Osteocyte (in vitro differentiated cells): ENCODE results near the gene KAZN. TPM values are rescaled to one million over a fixed set of nuclear protein-coding genes. Genes with fewer than 3 reads are reported as not detected.
"Not testable (repeated sequence)": the region's sequence is repeated elsewhere in the genome, so short reads cannot be mapped to it uniquely, and the experiment has no call there.

Experiments
- DNase-seq: peaks from one replicate; pipeline ENCODE4 v3.0.0; 2021; ENCODE audit warnings: mixed read lengths; ENCODE audit not compliant: unreplicated experiment; ENCODE audit errors: extremely low spot score
- H3K27ac Mint-ChIP-seq: one replicate; pipeline ENCODE4 v1.8.0; 2021; ENCODE audit warnings: mild to moderate bottlenecking, mixed read lengths; ENCODE audit not compliant: unreplicated experiment
- H3K27me3 Mint-ChIP-seq: one replicate; pipeline ENCODE4 v1.8.0; 2021; ENCODE audit warnings: mixed read lengths; ENCODE audit not compliant: unreplicated experiment
- H3K36me3 Mint-ChIP-seq: one replicate; pipeline ENCODE4 v1.8.0; 2021; ENCODE audit warnings: mixed read lengths; ENCODE audit not compliant: unreplicated experiment
- H3K4me1 Mint-ChIP-seq: one replicate; pipeline ENCODE4 v1.8.0; 2021; ENCODE audit warnings: mixed read lengths; ENCODE audit not compliant: unreplicated experiment
- H3K4me3 Mint-ChIP-seq: one replicate; pipeline ENCODE4 v1.8.0; 2021; ENCODE audit warnings: mild to moderate bottlenecking, moderate library complexity, mixed read lengths; ENCODE audit not compliant: unreplicated experiment
- H3K9me3 Mint-ChIP-seq: one replicate; pipeline ENCODE4 v1.8.0; 2021; ENCODE audit warnings: mixed read lengths; ENCODE audit not compliant: unreplicated experiment
- total RNA-seq: library from RNA; stranded (reverse); gene quantifications from 2 replicates; pipeline ENCODE4 v1.2.1, GENCODE V29; 2021
- TF ChIP-seq, protein P1 (sequence below): fragments of 200-600 bp; sonication (generic); IDR thresholded peaks from 2 replicates; pipeline ENCODE4 v1.5.0; 2021; ENCODE audit warnings: antibody characterized with exemption, mild to moderate bottlenecking, moderate library complexity

KAZN gene
- total RNA-seq, 1 donor from 2014 or later: 47.1 TPM

DNA sequence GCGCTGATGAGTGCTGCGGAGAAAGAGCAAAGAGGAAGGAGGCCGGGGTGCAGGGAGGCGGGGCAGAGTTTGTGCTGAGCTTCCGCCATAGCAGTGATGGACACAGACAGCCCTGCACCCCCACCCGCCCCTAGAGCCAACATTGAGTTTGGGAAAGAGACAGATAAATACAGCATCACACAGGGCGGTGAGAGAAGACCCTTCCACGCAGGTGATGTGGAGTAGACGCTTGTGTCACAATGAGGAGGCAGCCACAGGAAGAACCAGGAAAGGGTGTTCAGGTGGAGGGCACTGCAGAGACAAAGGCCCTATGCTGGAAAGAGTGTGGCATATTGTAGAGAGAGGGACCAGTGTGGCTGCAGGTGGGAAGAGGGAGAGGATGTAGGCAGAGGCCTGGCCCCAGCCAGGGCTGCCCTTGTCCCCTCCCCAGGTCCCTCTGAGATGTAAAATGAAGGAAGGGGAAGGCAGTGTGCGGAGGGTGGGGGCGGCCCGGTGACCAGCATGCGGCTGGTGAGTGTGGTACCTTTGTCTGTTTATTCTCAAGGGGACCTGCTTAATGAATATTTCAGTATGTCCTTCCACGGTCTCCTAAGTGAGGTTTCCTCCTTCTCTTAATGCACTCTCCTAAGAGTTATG lies 360.7 kb downstream of the KAZN start:
- H3K27ac Mint-ChIP-seq: no peak overlapping the region
- peaks cover 41% of the 10 kb centered on the region for H3K36me3 Mint-ChIP-seq
- no peak overlapping the region for H3K4me3 Mint-ChIP-seq

DNA sequence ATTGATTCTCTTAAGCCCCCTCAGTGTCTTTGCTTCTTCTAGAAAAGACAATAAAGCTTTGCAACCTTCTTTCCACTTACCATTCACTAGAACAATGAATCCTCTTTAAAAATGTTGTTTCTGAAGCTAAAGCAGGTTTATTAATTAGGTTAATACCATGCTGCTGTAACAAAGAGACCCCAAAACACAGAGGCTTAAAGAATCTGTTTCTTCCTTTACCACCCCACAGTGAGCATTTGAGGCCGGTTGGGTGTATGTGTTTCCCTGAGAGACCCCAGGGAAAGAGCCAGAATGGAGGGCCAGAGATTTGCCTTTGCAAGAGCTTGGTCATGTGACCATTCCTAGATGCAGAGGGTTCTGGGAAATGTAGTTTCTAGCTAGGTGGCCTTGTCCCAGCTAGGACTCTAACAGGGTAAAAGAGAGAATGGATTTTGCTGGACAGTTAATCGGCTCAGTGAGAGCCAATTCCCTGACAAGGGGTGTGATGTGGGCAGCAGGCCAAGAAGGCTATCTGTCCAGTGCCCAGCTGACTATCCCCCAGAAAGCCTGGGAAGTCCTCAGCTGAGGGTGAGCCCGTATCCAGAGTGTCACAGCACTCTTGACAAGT lies 363.3 kb downstream of the KAZN start:
- Mint-ChIP-seq H3K4me1 (peaks cover 15% of the 10 kb centered on the region), H3K36me3 (peaks cover 35% of the 10 kb centered on the region), H3K27me3 (no peaks in the 10 kb centered on the region), H3K27ac (no peak overlapping the region), H3K4me3 (no peak overlapping the region), H3K9me3 (no peaks in the 10 kb centered on the region)
- no peak for DNase-seq
- TF ChIP-seq, protein P1, sequence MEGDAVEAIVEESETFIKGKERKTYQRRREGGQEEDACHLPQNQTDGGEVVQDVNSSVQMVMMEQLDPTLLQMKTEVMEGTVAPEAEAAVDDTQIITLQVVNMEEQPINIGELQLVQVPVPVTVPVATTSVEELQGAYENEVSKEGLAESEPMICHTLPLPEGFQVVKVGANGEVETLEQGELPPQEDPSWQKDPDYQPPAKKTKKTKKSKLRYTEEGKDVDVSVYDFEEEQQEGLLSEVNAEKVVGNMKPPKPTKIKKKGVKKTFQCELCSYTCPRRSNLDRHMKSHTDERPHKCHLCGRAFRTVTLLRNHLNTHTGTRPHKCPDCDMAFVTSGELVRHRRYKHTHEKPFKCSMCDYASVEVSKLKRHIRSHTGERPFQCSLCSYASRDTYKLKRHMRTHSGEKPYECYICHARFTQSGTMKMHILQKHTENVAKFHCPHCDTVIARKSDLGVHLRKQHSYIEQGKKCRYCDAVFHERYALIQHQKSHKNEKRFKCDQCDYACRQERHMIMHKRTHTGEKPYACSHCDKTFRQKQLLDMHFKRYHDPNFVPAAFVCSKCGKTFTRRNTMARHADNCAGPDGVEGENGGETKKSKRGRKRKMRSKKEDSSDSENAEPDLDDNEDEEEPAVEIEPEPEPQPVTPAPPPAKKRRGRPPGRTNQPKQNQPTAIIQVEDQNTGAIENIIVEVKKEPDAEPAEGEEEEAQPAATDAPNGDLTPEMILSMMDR: no peak

More for the DNA sequence above, 360.7 kb downstream of the KAZN start:
- no peaks in the 10 kb centered on the region for H3K27me3 Mint-ChIP-seq
- no peaks in the 10 kb centered on the region for H3K9me3 Mint-ChIP-seq
- TF ChIP-seq, protein P1: no peak
- peaks cover 9% of the 10 kb centered on the region for H3K4me1 Mint-ChIP-seq
- no peak for DNase-seq

DNA sequence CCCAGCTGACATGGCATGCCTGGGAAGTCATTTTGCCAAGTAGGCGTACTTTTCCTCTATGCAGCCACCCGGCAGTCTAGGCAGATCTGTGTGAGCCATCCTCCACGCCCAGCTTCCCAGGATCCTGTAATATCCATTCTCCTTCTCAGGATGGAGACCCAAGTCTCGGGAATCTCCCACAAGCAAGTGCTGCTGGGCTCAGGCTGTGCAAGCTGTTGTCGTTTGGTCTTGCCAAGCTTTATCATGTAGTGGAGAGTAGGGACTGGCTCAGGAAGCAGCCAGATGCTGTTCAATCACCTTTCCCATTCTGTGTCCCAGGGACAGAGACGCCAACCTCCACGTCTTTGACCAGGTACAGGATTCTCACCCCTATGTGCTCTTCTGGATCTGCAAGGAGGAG lies 363.9 kb downstream of the KAZN start:
- H3K4me3 Mint-ChIP-seq: no peak overlapping the region
- H3K27me3 Mint-ChIP-seq: no peaks in the 10 kb centered on the region
- no peak for DNase-seq
- peaks cover 11% of the 10 kb centered on the region for H3K4me1 Mint-ChIP-seq
- no peaks in the 10 kb centered on the region for H3K9me3 Mint-ChIP-seq
- peaks cover 32% of the 10 kb centered on the region for H3K36me3 Mint-ChIP-seq
- TF ChIP-seq, protein P1: no peak
- no peak overlapping the region for H3K27ac Mint-ChIP-seq

DNA sequence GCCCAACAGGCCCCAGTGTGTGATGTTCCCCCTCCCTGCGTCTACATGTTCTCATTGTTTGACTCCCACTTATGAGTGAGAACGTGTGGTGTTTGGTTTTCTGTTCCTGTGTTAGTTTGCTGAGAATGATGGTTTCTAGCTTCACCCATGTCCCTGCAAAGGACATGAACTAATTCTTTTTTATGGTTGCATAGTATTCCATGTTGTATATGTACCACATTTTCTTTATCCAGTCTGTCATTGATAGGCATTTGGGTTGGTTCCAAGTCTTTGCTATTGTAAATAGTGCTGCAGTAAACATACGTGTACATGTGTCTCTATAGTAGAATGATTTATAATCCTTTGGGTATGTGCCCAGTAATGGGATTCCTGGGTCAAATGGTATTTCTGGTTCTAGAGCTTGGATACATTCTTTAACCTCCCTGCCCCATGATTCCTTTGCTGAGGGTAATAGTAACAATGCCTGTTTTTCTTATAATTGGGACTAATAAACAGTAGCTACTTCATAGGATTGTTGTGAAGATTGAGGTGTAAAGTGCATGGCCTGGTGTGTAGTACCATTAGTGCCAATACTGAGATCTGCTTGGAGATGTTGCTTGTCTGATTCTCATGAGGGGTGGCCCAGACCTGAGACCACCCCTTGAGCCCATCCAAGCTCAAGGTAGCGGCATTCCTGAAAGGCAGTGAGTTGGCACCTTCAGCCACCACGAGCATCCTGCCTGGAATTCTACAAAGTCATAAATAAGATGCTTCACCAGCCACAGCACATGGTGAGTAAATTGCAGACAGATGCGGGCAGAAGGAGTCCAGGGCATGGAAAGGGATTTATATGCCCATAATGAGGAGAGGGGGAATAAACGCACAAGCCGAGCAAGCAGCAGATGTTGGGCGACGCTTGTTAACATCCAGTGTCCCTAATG lies 365.6 kb downstream of the KAZN start:
- H3K27me3 Mint-ChIP-seq, H3K9me3 Mint-ChIP-seq, H3K4me3 Mint-ChIP-seq, DNase-seq: not testable (repeated sequence)
- H3K36me3 Mint-ChIP-seq: peaks cover 31% of the 10 kb centered on the region
- peaks cover 20% of the 10 kb centered on the region for H3K4me1 Mint-ChIP-seq
- peak overlapping the region; percentile 5 for H3K27ac Mint-ChIP-seq

DNA sequence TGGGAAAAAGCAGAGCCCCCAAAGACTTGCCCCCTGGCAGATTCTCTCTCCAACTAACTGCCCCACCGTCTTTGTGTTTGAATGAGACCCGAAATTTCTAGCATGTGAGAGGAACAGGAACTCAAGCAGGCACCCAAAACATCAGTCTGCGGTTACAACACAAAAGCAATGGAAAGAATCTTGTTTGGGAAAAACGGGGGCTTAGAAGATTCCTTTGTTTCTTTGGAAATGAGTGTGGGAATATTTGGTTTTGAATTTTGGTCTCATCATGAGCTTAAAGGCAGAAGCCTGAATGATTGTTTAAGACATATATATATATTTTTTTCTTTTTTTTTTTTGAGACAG lies 366.2 kb downstream of the KAZN start:
- Mint-ChIP-seq H3K4me3 (no peak overlapping the region), H3K4me1 (peaks cover 25% of the 10 kb centered on the region), H3K36me3 (peaks cover 31% of the 10 kb centered on the region), H3K27me3 (no peaks in the 10 kb centered on the region), H3K9me3 (no peaks in the 10 kb centered on the region), H3K27ac (no peak overlapping the region)
- DNase-seq: no peak
- TF ChIP-seq, protein P1: no peak
